ENCODE measurements around the gene GCAT.

DNA sequence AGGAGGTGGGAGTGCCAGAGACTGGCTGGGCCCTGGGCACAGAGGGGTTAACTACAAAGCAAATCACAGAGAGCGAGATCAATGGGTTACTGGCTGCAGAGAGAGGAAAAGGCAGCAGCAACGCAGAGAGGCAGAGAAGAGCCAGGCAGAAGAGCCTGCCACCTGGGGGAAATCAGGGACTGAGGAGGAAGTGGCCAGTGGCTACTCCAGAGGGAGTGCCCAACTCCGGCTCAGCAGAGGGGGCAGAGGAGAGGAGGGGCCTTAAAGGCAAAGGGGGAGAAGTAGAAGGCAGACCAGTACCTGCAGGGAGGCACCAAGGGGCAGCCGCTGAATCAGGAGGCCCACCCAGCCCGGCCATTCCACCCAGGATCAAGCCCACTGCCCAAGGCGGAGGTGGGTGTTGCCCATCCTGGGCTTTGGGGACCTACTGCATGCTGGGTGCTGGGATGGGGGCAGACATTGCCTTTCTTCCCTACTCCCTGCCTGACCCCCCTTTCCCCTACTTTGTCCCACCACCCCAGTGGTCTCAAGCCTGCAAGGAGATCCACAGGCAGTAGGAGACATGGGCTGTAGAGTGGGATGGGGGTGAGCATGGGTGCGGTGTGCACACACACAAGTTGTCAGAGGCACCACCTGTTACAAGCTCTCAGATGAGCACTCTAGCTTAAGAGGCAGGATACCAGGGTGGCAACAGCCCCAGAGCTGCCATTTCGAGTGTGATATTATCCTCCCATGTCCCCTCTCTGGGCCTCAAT, 14.5 kb downstream of the GCAT start:
- no peak for TF ChIP-seq POLR2A (IDR thresholded peaks at IDR 0.05)
- TF ChIP-seq, protein P1, sequence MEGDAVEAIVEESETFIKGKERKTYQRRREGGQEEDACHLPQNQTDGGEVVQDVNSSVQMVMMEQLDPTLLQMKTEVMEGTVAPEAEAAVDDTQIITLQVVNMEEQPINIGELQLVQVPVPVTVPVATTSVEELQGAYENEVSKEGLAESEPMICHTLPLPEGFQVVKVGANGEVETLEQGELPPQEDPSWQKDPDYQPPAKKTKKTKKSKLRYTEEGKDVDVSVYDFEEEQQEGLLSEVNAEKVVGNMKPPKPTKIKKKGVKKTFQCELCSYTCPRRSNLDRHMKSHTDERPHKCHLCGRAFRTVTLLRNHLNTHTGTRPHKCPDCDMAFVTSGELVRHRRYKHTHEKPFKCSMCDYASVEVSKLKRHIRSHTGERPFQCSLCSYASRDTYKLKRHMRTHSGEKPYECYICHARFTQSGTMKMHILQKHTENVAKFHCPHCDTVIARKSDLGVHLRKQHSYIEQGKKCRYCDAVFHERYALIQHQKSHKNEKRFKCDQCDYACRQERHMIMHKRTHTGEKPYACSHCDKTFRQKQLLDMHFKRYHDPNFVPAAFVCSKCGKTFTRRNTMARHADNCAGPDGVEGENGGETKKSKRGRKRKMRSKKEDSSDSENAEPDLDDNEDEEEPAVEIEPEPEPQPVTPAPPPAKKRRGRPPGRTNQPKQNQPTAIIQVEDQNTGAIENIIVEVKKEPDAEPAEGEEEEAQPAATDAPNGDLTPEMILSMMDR (IDR thresholded peaks at IDR 0.05), result no peak
